Psoas muscle (tissue), 8 donors: Measurements from ENCODE around the gene CTRB1. TPM values are rescaled to one million over a fixed set of nuclear protein-coding genes. Genes with fewer than 3 reads are reported as not detected.

Experiments used
- ATAC-seq, 4 donors: fragments of 200-7000 bp; cut with Tn5 transposase; one replicate each; pipeline ENCODE4 v1.9.1; 2020; ENCODE audit warnings: moderate library complexity in 3 of 4, mild to moderate bottlenecking in 2 of 4
- DNase-seq, 2 donors: peaks; one replicate each; pipeline ENCODE4 v3.0.0-alpha.2; 2020
- H3K27ac ChIP-seq: fragments of 200-600 bp; one replicate; pipeline ENCODE4 v1.8.0; 2022
- H3K27me3 ChIP-seq, 3 donors: fragments of 200-600 bp in 1 of 3; one replicate each; pipeline versions ENCODE4 v1.6.1 to v1.8.0; 2013 to 2022; ENCODE audit warnings: low read length in 2 of 3, mild to moderate bottlenecking in 2 of 3, moderate library complexity in 1 of 3; ENCODE audit not compliant: insufficient read depth in 3 of 3
- H3K36me3 ChIP-seq, 2 donors: fragments of 200-600 bp in 1 of 2; one replicate each; pipeline versions ENCODE4 v1.6.1 to v1.8.0; 2013 to 2022; ENCODE audit warnings: low read depth in 1 of 2, mild to moderate bottlenecking in 1 of 2, moderate library complexity in 1 of 2; ENCODE audit not compliant: insufficient read depth in 1 of 2
- H3K4me1 ChIP-seq: fragments of 200-600 bp; one replicate; pipeline ENCODE4 v1.8.0; 2022
- H3K4me3 ChIP-seq: fragments of 200-600 bp; one replicate; pipeline ENCODE4 v1.8.0; 2022; ENCODE audit warnings: mild to moderate bottlenecking
- H3K9me3 ChIP-seq: fragments of 200-600 bp; one replicate; pipeline ENCODE4 v1.8.0; 2022
- CTCF ChIP-seq: fragments of 200-600 bp; IDR thresholded peaks from one replicate; pipeline ENCODE4 v1.8.0; 2022; ENCODE audit warnings: antibody characterized with exemption
- WGBS, 3 donors: extraction: QIAGEN DNeasy Blood & Tissue Kit; methylation state at CpG; one replicate each; pipeline versions ENCODE4 v1.1.6 to v1.1.7; 2013; 5-methylcytosine and 5-hydroxymethylcytosine counted together
- intact Hi-C, 2 donors: fragments of 100-400 bp; cut with DNase I; formaldehyde crosslinking; loops; one replicate each; pipeline versions ENCODE4 v1.11.0 to v1.14.2; 2022
- polyA plus RNA-seq, 3 donors: library from polyadenylated mRNA; stranded (reverse); fragments of 200-250 nt; gene quantifications; one replicate each; pipeline ENCODE4 v1.2.3, GENCODE V29; 2013
- total RNA-seq, 4 donors: library from RNA; stranded (reverse); fragmentation: NEBNext Ultra II Directional in 2 of 4; extraction: Animal tissue kit (Norgen Biotek cat#: 25700) in 2 of 4; gene quantifications; one replicate each; pipeline versions ENCODE4 v1.2.1 to v1.2.4, GENCODE V29; 2021 to 2023
- donor health status: healthy with polysubstance abuse.
- donor health status: DM: no; HTN: no; CAD: no; lungs with moderate emphysema.
- donor health status: Bipolar disorder and iron deficiency.
- donor health status: healthy.
- donor health status: DM: yes; HTN: yes; CAD: no.
- donor health status: DM: no; HTN: no; CAD: no.
- donor health status: DM: no; HTN: no; CAD: no.
- donor health status: DM: yes; HTN: yes; CAD: no.

The CTRB1 gene
- total and polyA plus RNA-seq, 7 donors: 0.03 to 3.9 (median 1.2) TPM; not detected in 2

GRCh38 chr16:75256696-75257343, 38.0 kb downstream of the CTRB1 start:
- peak overlapping the region; percentile 28 for H3K4me3 ChIP-seq
- 44 to 59% (median 55%) methylated on average over 8 to 14 of the region's 14 CpGs for WGBS, 3 donors
- no peaks in the 10 kb centered on the region for H3K27me3 ChIP-seq
- intact Hi-C loops: no loop called here
- no peak for TF ChIP-seq CTCF
- H3K27ac ChIP-seq: peak overlapping the region; percentile 93
- ATAC-seq: no peak
- H3K4me1 ChIP-seq: peaks cover 93% of the 10 kb centered on the region
- H3K9me3 ChIP-seq: no peaks in the 10 kb centered on the region
- peak; percentile 48 to 59 for DNase-seq
- no peaks in the 10 kb centered on the region for H3K36me3 ChIP-seq

DNA sequence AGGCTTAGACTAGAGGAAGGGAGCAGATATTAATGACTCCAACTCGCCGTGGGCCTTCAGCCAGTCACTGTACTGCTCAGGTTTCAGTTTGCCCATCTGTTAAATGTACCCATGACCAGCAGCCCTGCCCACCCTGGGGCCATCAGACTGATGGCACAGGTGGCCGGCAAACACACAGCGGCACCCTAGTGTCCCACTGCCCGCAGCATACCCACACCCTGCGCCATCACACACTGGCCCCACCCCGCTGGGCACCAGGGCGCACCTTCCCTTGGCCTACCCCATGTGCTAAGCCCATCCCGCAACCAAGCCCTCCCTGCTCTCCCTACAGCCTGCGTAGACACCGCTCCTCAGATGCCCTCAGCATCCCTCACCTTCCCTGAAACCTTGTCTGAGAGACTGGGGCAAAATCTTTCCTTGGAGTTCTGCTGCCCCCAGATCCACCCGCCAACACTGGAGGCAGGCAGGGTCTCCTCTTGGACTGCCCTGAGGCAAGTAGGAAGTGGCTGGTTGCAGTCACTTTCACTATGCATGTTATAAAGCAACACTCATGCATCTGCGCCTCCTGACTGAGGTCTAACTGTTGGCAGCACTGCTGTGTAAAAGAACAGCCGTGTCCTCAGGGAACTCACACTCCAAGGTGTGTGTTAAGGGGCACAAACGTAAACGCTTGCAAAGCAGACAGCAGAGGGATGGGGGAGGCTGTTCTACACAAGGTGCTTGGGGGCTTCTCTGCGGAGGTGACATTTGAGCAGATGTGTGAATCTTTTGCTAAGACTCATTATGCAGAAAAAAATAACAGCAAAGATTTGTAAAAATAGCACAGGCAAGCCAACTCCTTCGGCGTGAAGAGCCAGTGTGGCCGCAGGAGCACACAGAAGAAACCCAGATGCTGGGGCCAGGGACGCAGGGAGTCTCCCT, 39.4 kb downstream of the CTRB1 start:
- H3K27ac ChIP-seq: peak overlapping the region; percentile 93
- peaks cover 0 to 7% of the 10 kb centered on the region in 2 donors for H3K36me3 ChIP-seq
- no peaks in the 10 kb centered on the region for H3K27me3 ChIP-seq
- H3K4me3 ChIP-seq: peak overlapping the region; percentile 28
- DNase-seq: peak; percentile 15 to 55
- no peaks in the 10 kb centered on the region for H3K9me3 ChIP-seq
- intact Hi-C loops: no loop called here
- WGBS, 3 donors: 68 to 75% (median 69%) methylated on average over 19 to 21 of the region's 21 CpGs
- peaks cover 93% of the 10 kb centered on the region for H3K4me1 ChIP-seq
- ATAC-seq: no peak
- no peak for TF ChIP-seq CTCF

GRCh38 chr16:75258807-75259141, 40.0 kb downstream of the CTRB1 start:
- Histone ChIP-seq H3K9me3 (no peaks in the 10 kb centered on the region), H3K27ac (peak overlapping the region; percentile 93), H3K4me1 (peaks cover 93% of the 10 kb centered on the region), H3K4me3 (no peak overlapping the region), H3K36me3 (peaks cover 0 to 11% of the 10 kb centered on the region in 2 donors), H3K27me3 (no peaks in the 10 kb centered on the region)
- no peak for TF ChIP-seq CTCF
- DNase-seq (no peak), ATAC-seq (no peak)
- intact Hi-C loops: no loop called here
- WGBS, 3 donors: 79 to 85% (median 79%) methylated on average over 5 to 6 of the region's 6 CpGs

DNA sequence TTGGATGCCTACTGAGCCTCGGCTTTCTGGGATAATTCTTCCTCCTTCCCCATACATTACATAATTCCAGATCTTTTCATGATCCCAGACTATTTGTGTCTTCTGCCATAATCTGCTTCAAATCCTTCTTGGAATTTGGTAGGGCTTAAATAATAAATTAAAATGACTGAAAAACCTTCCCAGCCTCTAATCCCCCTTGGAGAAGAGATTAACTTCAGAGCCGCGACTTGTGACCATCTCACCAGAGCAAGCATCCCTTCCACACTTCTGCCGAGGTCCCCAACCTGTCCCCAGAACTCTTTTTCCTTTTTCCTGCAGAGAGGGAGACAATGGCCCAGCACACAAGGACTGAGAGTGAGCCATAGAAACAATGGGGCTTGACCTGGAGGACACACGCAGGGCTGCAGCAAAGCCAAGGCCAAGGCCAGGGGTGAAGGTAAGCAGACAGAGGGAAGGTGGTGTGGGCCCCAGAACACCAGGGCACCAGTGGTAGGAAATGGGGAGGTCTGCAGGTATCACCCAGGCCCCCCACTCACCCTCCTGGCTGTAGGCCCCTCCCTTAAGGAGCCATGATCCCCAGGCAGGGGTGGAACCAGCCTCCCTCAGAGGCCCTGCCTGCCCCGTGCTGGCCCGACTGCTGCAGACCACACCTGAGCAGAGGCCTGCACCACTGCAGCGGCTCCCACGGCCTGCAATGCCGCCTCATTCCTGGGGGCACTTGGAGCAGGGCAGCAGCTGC, 42.2 kb downstream of the CTRB1 start:
- WGBS, 3 donors: 70 to 72% (median 72%) methylated on average over 10 of the region's 10 CpGs
- TF ChIP-seq CTCF: no peak
- peaks cover 84% of the 10 kb centered on the region for H3K4me1 ChIP-seq
- peaks cover 0 to 11% of the 10 kb centered on the region in 2 donors for H3K36me3 ChIP-seq
- H3K4me3 ChIP-seq: no peak overlapping the region
- DNase-seq (no peak), ATAC-seq (no peak)
- H3K27me3 ChIP-seq: no peaks in the 10 kb centered on the region
- peak overlapping the region; percentile 99 for H3K27ac ChIP-seq
- intact Hi-C loops: loop anchor here in 1 of 2 donors (5.0 kb wide), 1 partner anchor 41 kb away; no protein-coding TSS in a partner anchor
- H3K9me3 ChIP-seq: no peaks in the 10 kb centered on the region
